ENCODE results near the gene SLC9A8.

- TF ChIP-seq CTCF (IDR thresholded peaks at IDR 0.05): no peak
- TF ChIP-seq EZH2phosphoT487 (IDR thresholded peaks at IDR 0.05): no peak
These were observed 79.6 kb downstream of the SLC9A8 start for GRCh38 chr20:49892260-49892659.
